Right atrium auricular region (tissue), 2 donors: ENCODE results near the gene ATP13A4. TPM values are rescaled to one million over a fixed set of nuclear protein-coding genes. Genes with fewer than 3 reads are reported as not detected.

ENCODE experiments used
- DNase-seq: peaks from one replicate; pipeline ENCODE4 v3.0.0-alpha.2; 2019; ENCODE audit warnings: low spot score
- H3K27ac ChIP-seq, 2 donors: fragments of 200-600 bp; sonication (generic); 1 replicate in 1 of 2; 2 replicates in 1 of 2; pipeline ENCODE4 v1.5.1; 2016 to 2019
- H3K27me3 ChIP-seq, 2 donors: fragments of 200-600 bp; sonication (generic); one replicate each; pipeline versions ENCODE4 v1.5.1 to v1.6.0; 2017 to 2019
- H3K36me3 ChIP-seq: fragments of 200-600 bp; sonication (generic); one replicate; pipeline ENCODE4 v1.5.1; 2016
- H3K4me1 ChIP-seq, 2 donors: fragments of 200-600 bp; sonication (generic); one replicate each; pipeline versions ENCODE4 v1.5.1 to v1.6.0; 2017 to 2019
- H3K4me3 ChIP-seq, 2 donors: fragments of 200-600 bp; sonication (generic); 1 replicate in 1 of 2; 2 replicates in 1 of 2; pipeline ENCODE4 v1.5.1; 2017 to 2019; ENCODE audit warnings: mild to moderate bottlenecking in 1 of 2, moderate library complexity in 1 of 2
- H3K9me3 ChIP-seq, 2 donors: fragments of 200-600 bp; sonication (generic); one replicate each; pipeline ENCODE4 v1.5.1; 2019
- total RNA-seq, 2 donors: library from RNA; depleted of rRNA; stranded (reverse); fragments of >200 nt; gene quantifications; one replicate each; pipeline ENCODE4 v1.1.0, GENCODE V29; 2016
- TF ChIP-seq, protein P1 (sequence below), 2 donors: fragments of 200-600 bp; sonication (generic); IDR thresholded peaks; one replicate each; pipeline ENCODE4 v1.5.1; 2019; ENCODE audit warnings: antibody characterized with exemption in 2 of 2

The ATP13A4 gene
- total RNA-seq, 2 donors from 2014 or later = not detected

DNA sequence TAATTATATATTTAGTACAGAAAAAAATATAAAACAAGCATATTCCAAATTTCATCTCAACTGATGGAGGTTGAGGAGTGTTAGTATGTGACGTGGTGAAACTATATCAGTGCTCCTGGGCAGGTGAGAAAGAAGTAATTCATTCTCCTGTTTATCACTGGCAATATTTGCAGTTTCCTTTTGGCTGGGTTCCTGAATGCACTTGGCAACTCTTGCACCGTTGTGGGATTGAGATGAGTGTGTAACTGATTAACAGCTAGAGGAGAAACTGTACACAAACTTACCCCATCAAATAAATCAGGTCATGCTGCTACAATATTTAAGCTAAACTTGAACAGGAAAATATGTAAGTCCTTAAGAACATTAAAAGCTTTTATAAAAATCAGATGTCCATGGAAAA lies 2.1 kb upstream of the ATP13A4 start:
- Histone ChIP-seq H3K9me3 (no peaks in the 10 kb centered on the region), H3K4me3 (no peak overlapping the region), H3K27me3 (no peaks in the 10 kb centered on the region), H3K36me3 (no peaks in the 10 kb centered on the region), H3K4me1 (peaks cover 0 to 3% of the 10 kb centered on the region in 2 donors), H3K27ac (no peak overlapping the region)
- TF ChIP-seq, protein P1, sequence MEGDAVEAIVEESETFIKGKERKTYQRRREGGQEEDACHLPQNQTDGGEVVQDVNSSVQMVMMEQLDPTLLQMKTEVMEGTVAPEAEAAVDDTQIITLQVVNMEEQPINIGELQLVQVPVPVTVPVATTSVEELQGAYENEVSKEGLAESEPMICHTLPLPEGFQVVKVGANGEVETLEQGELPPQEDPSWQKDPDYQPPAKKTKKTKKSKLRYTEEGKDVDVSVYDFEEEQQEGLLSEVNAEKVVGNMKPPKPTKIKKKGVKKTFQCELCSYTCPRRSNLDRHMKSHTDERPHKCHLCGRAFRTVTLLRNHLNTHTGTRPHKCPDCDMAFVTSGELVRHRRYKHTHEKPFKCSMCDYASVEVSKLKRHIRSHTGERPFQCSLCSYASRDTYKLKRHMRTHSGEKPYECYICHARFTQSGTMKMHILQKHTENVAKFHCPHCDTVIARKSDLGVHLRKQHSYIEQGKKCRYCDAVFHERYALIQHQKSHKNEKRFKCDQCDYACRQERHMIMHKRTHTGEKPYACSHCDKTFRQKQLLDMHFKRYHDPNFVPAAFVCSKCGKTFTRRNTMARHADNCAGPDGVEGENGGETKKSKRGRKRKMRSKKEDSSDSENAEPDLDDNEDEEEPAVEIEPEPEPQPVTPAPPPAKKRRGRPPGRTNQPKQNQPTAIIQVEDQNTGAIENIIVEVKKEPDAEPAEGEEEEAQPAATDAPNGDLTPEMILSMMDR (IDR thresholded peaks at IDR 0.05) = no peak
- DNase-seq = no peak

DNA sequence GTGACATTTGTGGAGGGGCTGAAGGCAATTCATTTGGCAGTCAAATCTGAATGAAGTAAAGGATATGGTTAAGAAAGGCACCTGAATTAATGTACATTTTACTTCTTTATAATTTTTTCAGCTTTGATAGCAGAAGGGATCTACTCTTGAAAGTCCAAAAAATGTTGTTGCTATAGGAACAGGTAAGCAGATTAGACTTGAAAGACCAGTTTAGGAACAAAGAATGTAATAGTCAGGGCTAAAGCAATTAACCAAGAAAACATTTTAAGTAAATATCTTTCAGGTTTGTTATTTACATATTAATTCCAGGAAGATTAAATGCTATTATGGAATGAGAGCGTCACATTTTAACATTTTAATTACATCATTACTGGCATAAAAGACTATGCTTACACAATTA lies 1.1 kb downstream of the ATP13A4 start:
- Histone ChIP-seq H3K27ac (no peak overlapping the region), H3K4me3 (no peak overlapping the region), H3K9me3 (no peaks in the 10 kb centered on the region), H3K27me3 (no peaks in the 10 kb centered on the region), H3K4me1 (no peaks in the 10 kb centered on the region), H3K36me3 (no peaks in the 10 kb centered on the region)
- TF ChIP-seq, protein P1 (IDR thresholded peaks at IDR 0.05) = no peak
- no peak for DNase-seq

DNA sequence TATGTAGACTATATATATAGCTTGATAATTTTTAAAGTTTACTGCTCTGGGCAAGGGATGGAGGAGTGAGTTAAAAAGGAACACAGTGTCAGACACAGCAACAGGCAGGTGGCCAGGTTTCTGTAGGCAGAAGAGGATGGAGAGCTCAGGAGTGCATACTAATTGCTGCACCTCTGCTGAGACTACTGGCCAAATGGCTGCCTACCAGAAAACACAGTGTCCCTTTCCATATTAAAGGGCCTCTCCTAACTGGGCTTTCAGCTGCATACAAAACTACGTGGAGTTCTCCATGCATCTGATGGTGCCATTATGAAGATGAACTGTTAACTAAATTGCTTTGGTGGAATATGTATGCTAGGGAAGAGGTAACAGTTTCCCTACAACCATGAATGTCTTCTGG lies 1.8 kb downstream of the ATP13A4 start:
- DNase-seq = no peak
- no peaks in the 10 kb centered on the region for H3K27me3 ChIP-seq
- no peaks in the 10 kb centered on the region for H3K4me1 ChIP-seq
- no peaks in the 10 kb centered on the region for H3K9me3 ChIP-seq
- TF ChIP-seq, protein P1 (IDR thresholded peaks at IDR 0.05) = no peak
- no peak overlapping the region for H3K27ac ChIP-seq
- no peaks in the 10 kb centered on the region for H3K36me3 ChIP-seq
- no peak overlapping the region for H3K4me3 ChIP-seq

DNA sequence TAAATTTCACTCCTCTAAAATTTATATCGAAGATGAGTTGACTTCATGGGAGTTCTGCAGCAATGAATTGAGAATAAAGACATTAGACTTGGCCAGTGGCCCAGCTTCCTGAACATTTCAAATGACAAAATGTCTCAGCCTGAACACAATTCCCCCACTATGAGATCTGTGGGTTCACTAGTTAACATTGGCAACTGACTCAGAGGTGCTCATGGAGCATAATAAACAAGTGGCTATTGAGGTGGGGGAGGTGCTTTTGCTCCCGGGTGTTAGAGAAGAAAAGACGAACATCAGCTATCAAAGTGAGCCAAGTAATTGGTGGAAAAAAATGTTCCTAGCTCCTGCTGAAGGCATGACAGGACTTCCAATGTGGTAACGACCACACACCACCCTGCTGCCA lies 6.3 kb downstream of the ATP13A4 start:
- no peak overlapping the region for H3K27ac ChIP-seq
- H3K27me3 ChIP-seq = no peaks in the 10 kb centered on the region
- H3K4me3 ChIP-seq = no peak overlapping the region
- no peak for DNase-seq
- TF ChIP-seq, protein P1 (IDR thresholded peaks at IDR 0.05) = no peak
- peaks cover 0 to 9% of the 10 kb centered on the region in 2 donors for H3K9me3 ChIP-seq
- H3K4me1 ChIP-seq = no peaks in the 10 kb centered on the region
- H3K36me3 ChIP-seq = no peaks in the 10 kb centered on the region

DNA sequence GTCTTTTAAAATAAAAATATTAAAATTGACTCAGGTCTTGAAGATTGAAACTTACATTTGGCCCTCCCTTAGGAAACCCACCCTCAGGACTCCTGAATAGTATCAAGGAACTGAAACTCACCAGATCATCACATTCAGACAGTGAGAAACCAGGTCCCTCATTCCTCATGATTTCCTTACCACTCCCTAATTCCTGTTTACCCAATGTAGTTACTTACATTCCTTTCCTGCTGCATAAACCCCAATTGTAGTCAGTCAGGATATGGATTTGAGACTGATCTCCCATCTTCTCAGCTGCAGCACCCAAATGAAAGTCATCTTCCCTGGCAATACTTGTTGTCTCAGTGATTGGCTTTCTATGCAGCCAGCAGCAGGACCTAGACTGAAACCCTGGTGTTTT lies 8.6 kb downstream of the ATP13A4 start:
- DNase-seq = no peak
- H3K27ac ChIP-seq = no peak overlapping the region
- H3K27me3 ChIP-seq = no peaks in the 10 kb centered on the region
- H3K36me3 ChIP-seq = no peaks in the 10 kb centered on the region
- H3K4me3 ChIP-seq = no peak overlapping the region
- no peaks in the 10 kb centered on the region for H3K4me1 ChIP-seq
- TF ChIP-seq, protein P1 (IDR thresholded peaks at IDR 0.05) = no peak
- peaks cover 0 to 9% of the 10 kb centered on the region in 2 donors for H3K9me3 ChIP-seq

DNA sequence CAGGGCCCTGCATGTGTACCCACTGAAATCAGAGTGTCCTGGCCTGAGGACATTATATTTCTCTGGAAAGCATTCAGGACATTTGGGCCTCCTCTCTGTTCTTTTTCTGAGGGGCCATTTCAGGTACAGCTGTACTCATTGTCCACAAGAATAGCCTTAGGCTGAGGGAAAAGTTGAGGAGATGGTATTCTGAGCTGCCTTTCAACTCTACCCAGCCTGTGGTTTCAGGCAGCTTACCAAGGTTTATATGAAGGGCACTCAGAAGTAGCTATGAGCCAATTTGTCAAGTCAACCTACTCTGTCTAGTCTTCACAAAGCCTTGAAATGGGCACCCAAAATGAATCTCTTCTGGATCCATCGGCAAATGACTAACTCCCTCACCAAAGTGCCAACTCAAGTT lies 9.4 kb downstream of the ATP13A4 start:
- H3K36me3 ChIP-seq = no peaks in the 10 kb centered on the region
- no peaks in the 10 kb centered on the region for H3K27me3 ChIP-seq
- TF ChIP-seq, protein P1 (IDR thresholded peaks at IDR 0.05) = no peak
- no peaks in the 10 kb centered on the region for H3K4me1 ChIP-seq
- no peak for DNase-seq
- H3K27ac ChIP-seq = no peak overlapping the region
- no peak overlapping the region for H3K4me3 ChIP-seq
- H3K9me3 ChIP-seq = peaks cover 0 to 9% of the 10 kb centered on the region in 2 donors
